Measurements from ENCODE around the gene LARGE1. TPM values are rescaled to one million over a fixed set of nuclear protein-coding genes. Genes with fewer than 3 reads are reported as not detected.

The LARGE1 gene
- total and polyA plus RNA-seq, 2 of the 13 experiments (the other 11 are each of a cell fraction or from before 2014, with no cell fraction given) = 8.4 to 11.0 TPM

- TF ChIP-seq ARID4A (CRISPR knock-in tag; IDR thresholded peaks at IDR 0.05; ENCODE audit: borderline replicate concordance) (no peak), SSRP1 (CRISPR knock-in tag; IDR thresholded peaks at IDR 0.05) (no peak), ZNF430 (CRISPR knock-in tag; IDR thresholded peaks at IDR 0.05) (0 out of 2 replicates have a peak, but pooled peaks have one; percentile 16), SP1 (IDR thresholded peaks at IDR 0.05) (no peak), SP1 (CRISPR knock-in tag; IDR thresholded peaks at IDR 0.05) (peak; percentile 44), ZNF17 (CRISPR knock-in tag; IDR thresholded peaks at IDR 0.05) (no peak), ATF1 (CRISPR knock-in tag; IDR thresholded peaks at IDR 0.05) (no peak), ZNF605 (CRISPR knock-in tag; IDR thresholded peaks at IDR 0.05) (peak; percentile 78), ZNF225 (CRISPR knock-in tag; IDR thresholded peaks at IDR 0.05) (no peak), CENPBD1 (CRISPR knock-in tag; IDR thresholded peaks at IDR 0.05; ENCODE audit: borderline replicate concordance, low read depth) (no peak), ZNF280D (CRISPR knock-in tag; IDR thresholded peaks at IDR 0.05) (no peak), ZNF333 (CRISPR knock-in tag; IDR thresholded peaks at IDR 0.05; ENCODE audit: borderline replicate concordance) (no peak), ZBTB37 (CRISPR knock-in tag; IDR thresholded peaks at IDR 0.05) (no peak), POLR2A (IDR thresholded peaks at IDR 0.05; ENCODE audit: insufficient read depth in 1 of 2, low read depth in 2 of 2, low read length in 2 of 2) (no peak), ZNF460 (CRISPR knock-in tag; IDR thresholded peaks at IDR 0.05; ENCODE audit: borderline replicate concordance) (no peak), HNRNPLL (IDR thresholded peaks at IDR 0.05; ENCODE audit: low read depth, low read length, poor library complexity, severe bottlenecking) (no peak), ZNF513 (CRISPR knock-in tag; conservative IDR thresholded peaks at IDR 0.05) (no peak), AKAP8 (CRISPR knock-in tag; IDR thresholded peaks at IDR 0.05) (no peak)
- TF ChIP-seq, protein P1, sequence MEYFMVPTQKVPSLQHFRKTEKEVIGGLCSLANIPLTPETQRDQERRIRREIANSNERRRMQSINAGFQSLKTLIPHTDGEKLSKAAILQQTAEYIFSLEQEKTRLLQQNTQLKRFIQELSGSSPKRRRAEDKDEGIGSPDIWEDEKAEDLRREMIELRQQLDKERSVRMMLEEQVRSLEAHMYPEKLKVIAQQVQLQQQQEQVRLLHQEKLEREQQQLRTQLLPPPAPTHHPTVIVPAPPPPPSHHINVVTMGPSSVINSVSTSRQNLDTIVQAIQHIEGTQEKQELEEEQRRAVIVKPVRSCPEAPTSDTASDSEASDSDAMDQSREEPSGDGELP (IDR thresholded peaks at IDR 0.05; ENCODE audit: borderline replicate concordance, low read depth) = 0 out of 2 replicates have a peak, but pooled peaks have one; percentile 33
Measured at GRCh38 chr22:33302049-33302545, 618.2 kb downstream of the LARGE1 start (continued).
